ENCODE results near the gene ZDHHC14.

ZDHHC14 gene

GRCh38 chr6:157520596-157521361 is 139.8 kb downstream of the ZDHHC14 start:
- TF ChIP-seq CTCF (IDR thresholded peaks at IDR 0.05; ENCODE audit: insufficient read depth, low read length, missing control alignments), result no peak
- ChIA-PET CTCF (no interaction called here), POLR2A (no interaction called here)
- H3K4me3 ChIP-seq (ENCODE audit: low read depth, low read length), result no peak overlapping the region
- DNase-seq (ENCODE audit: low read depth, low spot score), result no peak

- DNase-seq (ENCODE audit: low read depth, low spot score), result no peak
- TF ChIP-seq CTCF (IDR thresholded peaks at IDR 0.05; ENCODE audit: insufficient read depth, low read length, missing control alignments), result no peak
- ChIA-PET POLR2A (no interaction called here), CTCF (no interaction called here)
- no peak overlapping the region for H3K4me3 ChIP-seq (ENCODE audit: low read depth, low read length)
Observed at GRCh38 chr6:157521362-157522335, 140.7 kb downstream of the ZDHHC14 start.

GRCh38 chr6:157522472-157522871 is 141.5 kb downstream of the ZDHHC14 start:
- DNase-seq (ENCODE audit: low read depth, low spot score), result no peak

GRCh38 chr6:157524735-157525134 is 143.7 kb downstream of the ZDHHC14 start:
- POLR2A ChIA-PET, result no interaction called here
- no peak overlapping the region for H3K4me3 ChIP-seq (ENCODE audit: low read depth, low read length)
- no peak for DNase-seq (ENCODE audit: low read depth, low spot score)
- CTCF ChIA-PET, result interaction anchor here (1.4 kb wide), 1 partner anchor 11 kb away, joined by 3 read pairs; no protein-coding TSS in a partner anchor
- no peak for TF ChIP-seq CTCF (IDR thresholded peaks at IDR 0.05; ENCODE audit: insufficient read depth, low read length, missing control alignments)

More at GRCh38 chr6:157522472-157522871, 141.5 kb downstream of the ZDHHC14 start:
- TF ChIP-seq CTCF (IDR thresholded peaks at IDR 0.05; ENCODE audit: insufficient read depth, low read length, missing control alignments), result no peak
- CTCF ChIA-PET, result no interaction called here
- POLR2A ChIA-PET, result no interaction called here
- no peak overlapping the region for H3K4me3 ChIP-seq (ENCODE audit: low read depth, low read length)

GRCh38 chr6:157525292-157525889 is 144.4 kb downstream of the ZDHHC14 start:
- ChIA-PET POLR2A (no interaction called here), CTCF (interaction anchor here (1.4 kb wide), 1 partner anchor 10 kb away, joined by 3 read pairs; no protein-coding TSS in a partner anchor)
- no peak for DNase-seq (ENCODE audit: low read depth, low spot score)
- H3K4me3 ChIP-seq (ENCODE audit: low read depth, low read length), result no peak overlapping the region
- TF ChIP-seq CTCF (IDR thresholded peaks at IDR 0.05; ENCODE audit: insufficient read depth, low read length, missing control alignments), result no peak

Data from AG04449 (cell line).